Measurements from ENCODE around the gene SMAD7. TPM values are rescaled to one million over a fixed set of nuclear protein-coding genes. Genes with fewer than 3 reads are reported as not detected.
A peak's percentile ranks its signal among the peaks of the same experiment; 100 is the strongest.

The SMAD7 gene
- total RNA-seq, 1 donor from 2014 or later, result 6.9 TPM

GRCh38 chr18:48915626-48916425 is 34.9 kb downstream of the SMAD7 start:
- Mint-ChIP-seq H3K9me3 (no peaks in the 10 kb centered on the region), H3K27ac (no peak overlapping the region), H3K4me1 (peaks cover 13% of the 10 kb centered on the region), H3K36me3 (ENCODE audit: low read depth) (peaks cover 11% of the 10 kb centered on the region), H3K27me3 (no peaks in the 10 kb centered on the region), H3K4me3 (no peak overlapping the region)
- intact Hi-C loops (cut with micrococcal nuclease), result loop anchor here (5.0 to 10.0 kb wide), 2 partner anchors 36 to 1009 kb away; partner anchors contain the start of gene SMAD7
- DNase-seq (no peak), ATAC-seq (ENCODE audit: low read depth) (no peak)
- POLR2A ChIA-PET, result no interaction called here
- CTCF ChIA-PET, result interaction anchor here (0.7 kb wide), 1 partner anchor 139 kb away, joined by 3 read pairs; no protein-coding TSS in a partner anchor
- no peak for TF ChIP-seq CTCF (IDR thresholded peaks at IDR 0.05)

- TF ChIP-seq CTCF (IDR thresholded peaks at IDR 0.05), result no peak
- Mint-ChIP-seq H3K27me3 (no peaks in the 10 kb centered on the region), H3K27ac (no peak overlapping the region), H3K9me3 (no peaks in the 10 kb centered on the region), H3K4me1 (peaks cover 13% of the 10 kb centered on the region), H3K36me3 (ENCODE audit: low read depth) (peaks cover 3% of the 10 kb centered on the region), H3K4me3 (no peak overlapping the region)
- CTCF ChIA-PET, result interaction anchor here (1.8 kb wide), 1 partner anchor 38 kb away, joined by 8 read pairs; no protein-coding TSS in a partner anchor
- ATAC-seq (ENCODE audit: low read depth) (no peak), DNase-seq (no peak)
- intact Hi-C loops (cut with micrococcal nuclease), result loop anchor here (5.0 to 10.0 kb wide), 2 partner anchors 38 to 1010 kb away; partner anchors contain the start of gene SMAD7
- POLR2A ChIA-PET, result no interaction called here
Observed at GRCh38 chr18:48914581-48915251, 36.0 kb downstream of the SMAD7 start.

- CTCF ChIA-PET, result interaction anchor here (0.9 to 1.8 kb wide), 2 partner anchors 8 to 38 kb away, joined by 3 to 8 read pairs; no protein-coding TSS in a partner anchor
- Mint-ChIP-seq H3K4me3 (no peak overlapping the region), H3K9me3 (no peaks in the 10 kb centered on the region), H3K36me3 (ENCODE audit: low read depth) (no peaks in the 10 kb centered on the region), H3K27ac (no peak overlapping the region), H3K4me1 (peaks cover 11% of the 10 kb centered on the region), H3K27me3 (no peaks in the 10 kb centered on the region)
- DNase-seq, result no peak
- POLR2A ChIA-PET, result interaction anchor here (1.0 kb wide), 1 partner anchor 137 kb away, joined by 3 read pairs; no protein-coding TSS in a partner anchor
- no peak for ATAC-seq (ENCODE audit: low read depth)
- TF ChIP-seq CTCF (IDR thresholded peaks at IDR 0.05), result no peak
- intact Hi-C loops (cut with micrococcal nuclease), result loop anchor here (1.0 to 10.0 kb wide), 3 partner anchors 136 to 1011 kb away; no protein-coding TSS in a partner anchor
Observed at GRCh38 chr18:48913775-48914174, 37.0 kb downstream of the SMAD7 start.

- H3K27ac Mint-ChIP-seq, result no peak overlapping the region
- intact Hi-C loops (cut with micrococcal nuclease), result loop anchor here (1.0 to 10.0 kb wide), 3 partner anchors 136 to 1012 kb away; no protein-coding TSS in a partner anchor
- H3K4me1 Mint-ChIP-seq, result peaks cover 10% of the 10 kb centered on the region
- no peak for DNase-seq
- no peak for TF ChIP-seq CTCF (IDR thresholded peaks at IDR 0.05)
- H3K36me3 Mint-ChIP-seq (ENCODE audit: low read depth), result no peaks in the 10 kb centered on the region
- CTCF ChIA-PET, result interaction anchor here (0.8 to 1.8 kb wide), 4 partner anchors 9 to 136 kb away, joined by 3 to 8 read pairs (median 4); no protein-coding TSS in a partner anchor
- ATAC-seq (ENCODE audit: low read depth), result peak; percentile 79
- H3K27me3 Mint-ChIP-seq, result no peaks in the 10 kb centered on the region
- POLR2A ChIA-PET, result interaction anchor here (0.7 to 1.5 kb wide), 3 partner anchors 16 to 136 kb away, joined by 3 to 7 read pairs (median 4); no protein-coding TSS in a partner anchor
- no peak overlapping the region for H3K4me3 Mint-ChIP-seq
- no peaks in the 10 kb centered on the region for H3K9me3 Mint-ChIP-seq
Observed at GRCh38 chr18:48913201-48913600, 37.6 kb downstream of the SMAD7 start.
